Choroid plexus epithelial cell (primary cell): Measurements from ENCODE around the gene ASCC1.

Experiments
- DNase-seq: peaks from one replicate; pipeline ENCODE4 v3.0.0-alpha.2; 2010; ENCODE audit warnings: low read depth
- H3K4me3 ChIP-seq: 2 replicates; pipeline ENCODE4 v1.5.1; 2011; ENCODE audit warnings: low read depth, mild to moderate bottlenecking, control low read depth, low read length, moderate library complexity
- CTCF ChIP-seq: conservative IDR thresholded peaks from 2 replicates; pipeline ENCODE4 v1.5.1; 2011; ENCODE audit warnings: low read depth, mild to moderate bottlenecking, control low read depth, inconsistent platforms, low read length, moderate library complexity

The ASCC1 gene

GRCh38 chr10:72175149-72175548 lies 40.9 kb downstream of the ASCC1 start:
- peak; percentile 53 for DNase-seq
- H3K4me3 ChIP-seq = no peak overlapping the region
- no peak for TF ChIP-seq CTCF

- DNase-seq = no peak
- H3K4me3 ChIP-seq = no peak overlapping the region
- TF ChIP-seq CTCF = no peak
Measured at GRCh38 chr10:72174297-72174662, 41.8 kb downstream of the ASCC1 start.

GRCh38 chr10:72173619-72174296 lies 42.3 kb downstream of the ASCC1 start:
- no peak for TF ChIP-seq CTCF
- H3K4me3 ChIP-seq = no peak overlapping the region
- peak; percentile 43 for DNase-seq

DNA sequence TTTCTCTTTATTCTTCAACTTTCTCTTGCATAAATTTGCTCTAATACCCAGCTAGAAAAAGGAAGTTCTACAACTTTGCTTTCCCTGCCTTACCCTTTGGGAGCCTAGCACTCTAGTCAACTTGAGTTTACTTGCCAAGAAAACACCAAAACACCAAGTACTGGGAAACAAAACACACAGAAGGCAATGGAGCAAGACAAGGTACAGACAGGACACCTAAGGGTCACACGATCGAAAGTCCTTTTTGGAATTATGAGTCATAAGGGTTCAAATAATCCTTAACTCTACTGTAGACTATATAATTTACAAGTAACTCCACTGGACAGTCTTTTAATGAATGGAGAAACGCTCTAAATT lies 42.8 kb downstream of the ASCC1 start:
- TF ChIP-seq CTCF = no peak
- H3K4me3 ChIP-seq = no peak overlapping the region
- no peak for DNase-seq

DNA sequence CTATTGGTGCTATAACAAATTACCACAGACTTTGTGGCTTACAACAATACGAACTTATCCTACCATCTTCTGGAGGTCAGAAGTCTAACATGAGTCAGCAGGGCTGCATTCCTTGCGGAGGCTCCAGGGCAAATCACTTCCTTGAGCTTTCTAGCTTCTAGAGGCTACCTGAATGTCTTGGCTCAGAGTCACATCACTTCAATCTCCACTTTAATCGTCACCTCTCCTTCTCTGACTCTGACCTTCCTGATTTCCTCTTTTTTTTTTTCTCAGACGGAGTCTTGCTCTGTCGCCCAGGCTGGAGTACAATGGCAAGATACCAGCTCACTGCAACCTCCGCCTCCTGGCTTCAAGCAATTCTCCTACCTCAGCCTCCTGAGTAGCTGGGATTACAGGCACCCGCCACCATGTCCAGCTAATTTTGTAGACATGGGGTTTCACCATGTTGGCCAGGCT lies 44.9 kb downstream of the ASCC1 start:
- H3K4me3 ChIP-seq = no peak overlapping the region
- TF ChIP-seq CTCF = no peak
- DNase-seq = peak; percentile 90

GRCh38 chr10:72170733-72171132 lies 45.3 kb downstream of the ASCC1 start:
- no peak overlapping the region for H3K4me3 ChIP-seq

More at GRCh38 chr10:72170733-72171132, 45.3 kb downstream of the ASCC1 start:
- DNase-seq = no peak
- TF ChIP-seq CTCF = no peak
